GM19099 (cell line): Measurements from ENCODE around the gene PHYHIPL.

Experiments
- POLR2A ChIP-seq: IDR thresholded peaks from 3 replicates; pipeline ENCODE4 v1.6.1; 2011; ENCODE audit warnings: low read depth; ENCODE audit not compliant: insufficient read length; ENCODE audit errors: extremely low read depth

Gene PHYHIPL

GRCh38 chr10:59234194-59234593, 57.8 kb downstream of the PHYHIPL start:
- no peak for TF ChIP-seq POLR2A

- TF ChIP-seq POLR2A, result no peak
These were observed 58.5 kb downstream of the PHYHIPL start for GRCh38 chr10:59234816-59235429.

- TF ChIP-seq POLR2A, result no peak
These were observed 59.7 kb downstream of the PHYHIPL start for GRCh38 chr10:59236064-59236697.

GRCh38 chr10:59237775-59238174, 61.3 kb downstream of the PHYHIPL start:
- no peak for TF ChIP-seq POLR2A

GRCh38 chr10:59240582-59241183, 64.2 kb downstream of the PHYHIPL start:
- no peak for TF ChIP-seq POLR2A

- TF ChIP-seq POLR2A, result no peak
These were observed 65.6 kb downstream of the PHYHIPL start for GRCh38 chr10:59242057-59242456.

GRCh38 chr10:59242991-59243390, 66.5 kb downstream of the PHYHIPL start:
- no peak for TF ChIP-seq POLR2A

GRCh38 chr10:59243611-59244195, 67.3 kb downstream of the PHYHIPL start:
- TF ChIP-seq POLR2A, result no peak

GRCh38 chr10:59244871-59245270, 68.4 kb downstream of the PHYHIPL start:
- no peak for TF ChIP-seq POLR2A

- no peak for TF ChIP-seq POLR2A
These were observed 69.2 kb downstream of the PHYHIPL start for GRCh38 chr10:59245686-59246085.

GRCh38 chr10:59252491-59252890, 76.0 kb downstream of the PHYHIPL start:
- no peak for TF ChIP-seq POLR2A

- TF ChIP-seq POLR2A, result no peak
These were observed 79.0 kb downstream of the PHYHIPL start for GRCh38 chr10:59255463-59255862.

GRCh38 chr10:59257224-59257623, 80.8 kb downstream of the PHYHIPL start:
- TF ChIP-seq POLR2A, result no peak

GRCh38 chr10:59258890-59259289, 82.4 kb downstream of the PHYHIPL start:
- TF ChIP-seq POLR2A, result no peak

GRCh38 chr10:59265141-59265540, 88.7 kb downstream of the PHYHIPL start:
- no peak for TF ChIP-seq POLR2A

- no peak for TF ChIP-seq POLR2A
These were observed 89.9 kb downstream of the PHYHIPL start for GRCh38 chr10:59266321-59266720.

- no peak for TF ChIP-seq POLR2A
These were observed 92.0 kb downstream of the PHYHIPL start for GRCh38 chr10:59268460-59268859.

- TF ChIP-seq POLR2A, result no peak
These were observed 93.2 kb downstream of the PHYHIPL start for GRCh38 chr10:59269651-59270050.
